GM21367 (cell line): Measurements from ENCODE around the gene ADAMTS13.
"Not testable (repeated sequence)": the region's sequence is repeated elsewhere in the genome, so short reads cannot be mapped to it uniquely, and the experiment has no call there.

Experiments used
- ATAC-seq: cut with Tn5 transposase; IDR thresholded peaks from one replicate; pipeline ENCODE4 v1.9.1; 2021; ENCODE audit not compliant: unreplicated experiment

Gene ADAMTS13

GRCh38 chr9:133421615-133422542, at the start of gene ADAMTS13:
TSS of gene ADAMTS13 (plus strand) at chr9:133422367. CDS start at chr9:133422444, 77 bp downstream.
- no peak for ATAC-seq

DNA sequence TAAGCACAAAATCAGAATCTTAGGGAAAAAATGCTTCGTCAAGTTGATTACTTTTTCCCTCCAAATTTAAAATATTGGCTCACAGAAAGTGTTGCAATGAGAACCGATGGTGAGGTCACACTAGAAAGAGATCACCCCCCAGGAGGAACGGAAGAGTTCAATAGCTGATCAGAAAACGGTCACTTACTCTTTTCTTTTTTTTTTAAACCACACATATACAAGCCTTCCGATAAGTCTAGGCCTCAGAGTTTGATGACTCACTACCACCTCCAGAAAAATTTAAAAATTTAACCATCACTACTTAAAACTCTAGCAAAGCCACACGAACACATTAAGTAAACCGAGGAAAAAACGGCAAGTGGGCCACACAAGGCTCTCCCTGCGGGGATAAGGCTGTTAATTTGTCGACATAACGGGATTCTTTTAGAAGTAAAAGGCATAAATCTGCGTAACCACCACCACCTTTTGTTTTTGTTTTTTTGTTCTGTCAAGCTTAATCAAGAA, 47.5 kb upstream of the ADAMTS13 start:
- no peak for ATAC-seq

- peak; percentile 4 for ATAC-seq
Measured at GRCh38 chr9:133375116-133375723, 46.9 kb upstream of the ADAMTS13 start.

DNA sequence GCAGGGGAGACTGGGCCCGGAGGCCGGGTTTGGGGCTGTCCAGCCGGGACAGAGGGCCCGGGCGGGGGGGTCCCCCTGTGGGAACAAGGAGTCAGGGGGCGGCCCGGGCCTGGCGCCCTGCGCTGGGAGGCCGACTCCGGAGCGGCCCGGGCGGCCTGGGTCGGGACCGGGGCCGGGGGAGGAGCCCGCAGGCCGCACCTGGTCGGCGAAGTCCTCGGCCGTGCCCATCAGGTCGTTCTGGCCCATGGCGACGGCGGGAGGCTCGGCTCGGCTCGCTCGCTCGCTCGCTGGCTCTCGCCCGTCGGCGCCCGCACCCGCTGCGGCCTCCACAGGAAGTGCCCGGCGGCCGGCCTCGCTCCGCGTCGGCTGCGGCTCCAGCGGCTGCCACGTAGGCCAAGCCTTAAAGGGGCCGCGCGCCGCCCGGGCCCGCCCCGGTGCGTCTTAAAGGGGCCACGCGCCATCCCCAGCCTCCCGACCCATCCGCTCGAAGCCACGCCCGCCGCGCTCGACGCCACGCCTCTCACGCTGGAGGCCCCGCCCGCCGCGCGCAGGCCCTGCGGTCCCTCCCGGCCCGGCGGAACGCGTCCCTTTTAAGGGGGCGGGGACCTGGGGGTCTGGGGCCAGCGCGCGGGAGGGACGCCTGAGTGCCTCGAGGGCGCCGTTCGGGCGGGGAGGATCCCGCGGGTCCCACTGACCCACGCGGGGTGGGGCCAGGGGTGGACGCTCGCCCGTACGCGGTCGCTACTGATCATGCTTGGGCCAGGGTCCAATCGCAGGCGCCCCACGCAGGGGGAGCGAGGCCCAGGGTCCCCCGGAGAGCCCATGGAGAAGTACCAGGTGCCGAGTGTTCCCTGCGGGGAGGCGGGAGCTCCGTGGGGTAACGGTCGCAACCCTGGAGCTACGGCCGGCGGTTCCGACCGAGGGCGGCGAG, 46.2 kb upstream of the ADAMTS13 start, which contains the start of the genes STKLD1 and SURF4:
Gene STKLD1, plus strand, starts transcription at position 643 of the 931 bp plus-strand sequence. Its CDS starts 108 bp downstream, at position 751.
Gene SURF4, minus strand, starts transcription at position 337 of the 931 bp plus-strand sequence. Its CDS starts 91 bp downstream, at position 246.
- peak; percentile 84 for ATAC-seq

- ATAC-seq, result not testable (repeated sequence)
Measured at GRCh38 chr9:133377280-133377679, 44.9 kb upstream of the ADAMTS13 start.

- no peak for ATAC-seq
Measured at GRCh38 chr9:133377721-133378216, 44.4 kb upstream of the ADAMTS13 start.

- ATAC-seq, result no peak
Measured at GRCh38 chr9:133378408-133378962, 43.7 kb upstream of the ADAMTS13 start.

DNA sequence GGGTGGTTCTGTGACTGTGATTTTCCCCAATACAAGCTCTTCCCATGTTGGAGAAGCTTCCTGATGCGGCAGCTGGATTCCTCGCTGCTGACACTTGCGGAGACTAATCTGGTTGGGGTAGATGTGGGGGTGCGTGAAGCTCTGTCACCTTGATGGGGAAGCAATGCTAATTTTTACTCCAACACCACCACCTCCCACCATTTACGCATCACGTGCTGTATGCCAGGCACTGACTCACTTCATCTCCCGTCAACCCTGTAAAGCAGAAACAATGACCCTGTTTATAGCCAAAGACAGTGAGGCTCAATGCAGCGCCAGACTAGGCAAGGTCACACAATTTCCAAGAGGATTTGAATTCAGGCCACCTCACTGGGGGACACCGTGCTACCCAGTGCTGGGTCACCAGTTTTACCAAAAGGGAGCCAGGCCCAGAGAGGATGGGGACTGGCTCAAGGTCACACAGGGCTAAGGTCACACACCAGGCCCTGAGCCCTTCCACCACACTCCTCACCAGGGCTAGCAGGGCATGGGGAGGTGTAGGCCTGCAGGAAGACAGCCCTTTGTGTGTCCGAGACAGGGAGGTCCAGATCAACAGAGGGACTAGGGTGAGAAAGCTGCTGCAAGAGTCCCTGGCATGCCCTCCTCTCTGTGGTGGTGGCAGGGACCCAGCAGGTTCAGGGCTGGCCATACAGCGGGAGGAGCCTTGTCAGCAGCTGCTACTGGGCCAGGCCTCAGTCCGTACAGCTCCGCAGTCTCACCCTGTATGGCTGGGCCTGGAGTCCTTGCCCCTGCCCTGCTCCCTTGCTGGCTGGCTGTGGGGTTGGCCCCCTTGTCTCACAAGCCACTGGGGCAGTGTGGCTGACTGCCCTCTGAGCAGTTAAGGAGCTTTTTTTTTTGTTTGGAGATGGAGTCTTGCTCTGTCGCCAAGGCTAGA, 42.7 kb upstream of the ADAMTS13 start:
- ATAC-seq, result no peak

GRCh38 chr9:133380734-133381133, 41.4 kb upstream of the ADAMTS13 start:
- no peak for ATAC-seq

GRCh38 chr9:133382507-133383141, 39.5 kb upstream of the ADAMTS13 start:
- no peak for ATAC-seq

GRCh38 chr9:133383438-133383837, 38.7 kb upstream of the ADAMTS13 start:
- no peak for ATAC-seq

GRCh38 chr9:133384736-133385321, 37.3 kb upstream of the ADAMTS13 start:
- ATAC-seq, result no peak

- no peak for ATAC-seq
Measured at GRCh38 chr9:133385452-133385851, 36.7 kb upstream of the ADAMTS13 start.

DNA sequence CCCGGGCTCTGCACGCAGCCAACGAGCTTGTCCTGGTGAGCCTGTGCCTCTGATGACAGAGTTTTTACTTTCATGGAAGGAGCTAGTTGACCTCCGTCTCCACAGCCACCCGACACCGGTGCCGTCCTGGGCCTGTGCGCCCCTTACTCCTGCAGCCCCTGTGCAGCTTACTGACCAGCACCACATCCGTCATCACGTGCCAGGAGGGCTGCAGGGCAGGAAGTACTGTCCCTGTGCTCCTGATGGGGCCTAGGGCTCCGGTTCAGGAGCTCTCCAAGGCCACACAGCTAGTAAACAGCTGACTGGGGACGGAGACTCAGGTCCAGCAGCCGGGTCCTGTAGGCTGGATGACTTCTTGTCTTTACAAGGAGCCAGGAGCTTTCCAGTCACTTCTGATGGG, 35.8 kb upstream of the ADAMTS13 start:
- no peak for ATAC-seq

DNA sequence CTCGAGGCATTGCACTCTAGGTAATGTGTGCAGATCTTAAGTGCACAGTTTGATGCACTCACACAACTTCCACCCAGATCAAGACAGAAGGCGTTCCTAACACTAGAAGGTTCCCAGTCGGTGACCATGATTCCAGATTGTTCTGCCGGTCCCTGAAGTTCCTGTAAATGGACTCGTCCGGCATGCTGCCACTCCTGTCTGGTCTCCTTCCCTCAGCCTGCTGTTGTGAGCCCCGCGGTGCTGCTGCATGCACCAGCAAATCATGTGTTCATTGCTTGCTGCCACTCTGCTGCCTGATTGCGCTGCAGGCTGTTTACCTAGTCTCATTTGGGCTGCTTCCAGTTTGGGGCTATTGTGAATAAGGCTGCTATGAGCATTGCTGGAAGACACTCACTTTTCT, 34.5 kb upstream of the ADAMTS13 start:
- ATAC-seq, result no peak

- no peak for ATAC-seq
Measured at GRCh38 chr9:133389025-133389557, 33.1 kb upstream of the ADAMTS13 start.

DNA sequence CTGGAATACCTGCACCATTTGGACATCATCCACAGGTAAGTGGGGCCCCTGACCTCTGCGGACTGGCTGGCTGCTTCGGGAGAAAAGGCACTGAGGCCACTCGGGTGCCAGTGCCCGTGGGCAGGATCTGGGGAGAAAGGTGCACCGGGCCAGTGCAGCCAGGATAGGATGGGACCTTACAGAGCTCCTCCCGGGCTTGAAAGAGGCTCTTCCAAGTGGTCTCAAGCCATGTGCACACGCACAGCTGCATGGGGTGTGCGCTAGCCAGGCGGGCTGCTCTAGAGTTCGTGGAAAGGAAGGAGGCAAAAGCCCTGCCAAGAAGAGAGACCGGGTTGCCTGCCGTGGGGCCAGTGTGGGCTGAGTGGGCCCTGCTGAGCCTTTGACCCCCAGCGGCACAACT, 32.6 kb upstream of the ADAMTS13 start:
- no peak for ATAC-seq

- ATAC-seq, result no peak
Measured at GRCh38 chr9:133390713-133391112, 31.5 kb upstream of the ADAMTS13 start.
